ENCODE results near the gene SNAI3.
A peak's percentile ranks its signal among the peaks of the same experiment; 100 is the strongest.

SNAI3 gene

DNA sequence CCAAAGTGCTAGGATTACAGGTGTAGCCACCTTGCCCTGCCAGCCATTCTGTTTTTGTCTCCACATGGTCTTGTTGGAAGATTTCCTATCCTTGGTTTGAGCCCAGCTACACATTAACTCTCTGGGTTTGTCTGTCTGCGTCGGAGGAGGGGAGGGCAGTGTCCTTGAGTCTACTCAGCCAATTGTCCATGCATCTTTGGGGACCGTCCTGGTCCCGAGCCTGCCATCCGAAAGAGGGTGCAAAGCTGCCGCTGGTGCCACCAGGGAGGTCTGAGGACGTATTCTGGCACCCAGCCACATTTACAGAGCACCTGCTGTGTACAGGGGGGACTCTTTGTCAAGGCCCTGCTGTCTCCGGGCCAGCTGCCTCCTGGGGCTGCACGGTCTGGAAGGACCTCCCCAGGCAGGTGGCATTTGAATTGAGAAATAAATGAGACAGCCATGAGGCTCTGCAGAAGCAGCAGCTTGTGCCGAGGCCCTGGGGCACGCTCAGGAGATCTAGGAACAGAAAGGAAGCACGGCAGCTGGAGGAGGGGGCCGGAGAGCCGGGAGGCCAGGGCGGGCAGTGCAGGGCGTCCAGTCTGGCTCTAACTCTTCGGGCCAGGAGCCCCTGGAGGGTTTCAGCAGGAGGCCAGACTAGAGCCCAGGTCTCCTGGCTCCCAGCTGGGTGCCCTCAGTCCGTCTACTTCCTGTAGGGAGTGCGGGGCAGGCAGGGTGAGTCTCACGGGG is 36.9 kb downstream of the SNAI3 start:
- peak; percentile 33 for DNase-seq

GRCh38 chr16:88647178-88648070 is 38.9 kb downstream of the SNAI3 start:
- no peak for DNase-seq

GRCh38 chr16:88646345-88647034 is 39.8 kb downstream of the SNAI3 start:
- DNase-seq, result no peak

DNA sequence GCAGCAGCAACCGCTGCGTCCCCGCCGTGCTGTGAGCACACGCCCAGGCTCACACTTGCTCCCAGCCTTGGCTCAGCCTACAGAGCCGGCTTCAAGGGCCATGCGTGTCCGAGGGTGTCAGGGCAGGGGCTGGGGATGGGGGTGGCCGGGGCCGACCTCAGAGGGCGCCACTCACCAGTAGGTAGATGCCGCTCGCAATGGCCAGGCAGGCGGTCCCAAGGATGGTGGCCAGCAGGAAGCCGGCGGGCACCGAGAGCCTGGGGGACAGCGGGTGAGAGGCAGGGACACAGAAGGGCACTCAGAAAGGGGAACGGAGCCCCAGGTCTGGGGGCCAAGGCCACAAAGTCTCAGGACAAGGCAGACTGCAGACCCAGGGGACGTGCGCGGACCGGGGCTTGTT is 40.4 kb downstream of the SNAI3 start:
- no peak for DNase-seq

GRCh38 chr16:88645455-88645854 is 40.9 kb downstream of the SNAI3 start:
- no peak for DNase-seq

GRCh38 chr16:88643644-88643932 is 42.7 kb downstream of the SNAI3 start:
- DNase-seq, result no peak

DNA sequence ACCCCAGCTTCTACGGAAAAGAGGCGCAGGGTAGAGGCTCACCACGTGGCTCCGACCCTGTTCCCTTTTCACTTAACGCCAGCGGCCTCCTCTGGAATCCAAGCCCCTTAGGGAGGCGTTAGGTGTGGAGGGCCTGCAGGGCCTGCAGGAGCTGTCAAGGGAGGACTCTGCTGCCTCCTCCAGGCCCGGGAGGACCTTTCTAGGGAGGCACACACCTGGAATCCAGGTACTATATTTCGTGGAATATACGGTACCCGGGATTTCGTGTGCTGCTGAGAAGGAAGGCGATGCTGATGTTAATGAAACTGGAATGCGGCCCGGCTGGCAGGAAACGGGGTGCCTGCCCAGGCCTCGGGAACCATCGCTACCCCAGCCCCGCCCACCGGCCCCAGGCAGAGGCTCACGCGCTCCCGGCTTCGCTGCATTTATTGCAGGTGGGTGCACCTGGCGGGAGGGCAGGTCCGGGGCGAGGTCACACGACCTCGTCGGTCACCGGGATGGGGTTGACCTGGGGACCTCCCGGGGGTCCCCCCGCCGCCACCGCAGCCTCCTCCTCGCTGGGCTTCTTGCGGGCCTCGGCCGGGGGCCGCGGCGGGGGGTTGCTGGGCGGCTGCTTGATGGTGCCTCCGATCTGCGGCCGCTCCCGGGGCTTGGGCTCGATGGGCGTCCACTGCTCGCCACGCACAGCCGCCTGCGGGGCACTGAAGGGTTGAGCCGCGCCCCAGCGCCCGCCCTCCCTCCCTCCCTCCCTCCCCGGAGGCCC is 43.2 kb downstream of the SNAI3 start:
- DNase-seq, result no peak

DNA sequence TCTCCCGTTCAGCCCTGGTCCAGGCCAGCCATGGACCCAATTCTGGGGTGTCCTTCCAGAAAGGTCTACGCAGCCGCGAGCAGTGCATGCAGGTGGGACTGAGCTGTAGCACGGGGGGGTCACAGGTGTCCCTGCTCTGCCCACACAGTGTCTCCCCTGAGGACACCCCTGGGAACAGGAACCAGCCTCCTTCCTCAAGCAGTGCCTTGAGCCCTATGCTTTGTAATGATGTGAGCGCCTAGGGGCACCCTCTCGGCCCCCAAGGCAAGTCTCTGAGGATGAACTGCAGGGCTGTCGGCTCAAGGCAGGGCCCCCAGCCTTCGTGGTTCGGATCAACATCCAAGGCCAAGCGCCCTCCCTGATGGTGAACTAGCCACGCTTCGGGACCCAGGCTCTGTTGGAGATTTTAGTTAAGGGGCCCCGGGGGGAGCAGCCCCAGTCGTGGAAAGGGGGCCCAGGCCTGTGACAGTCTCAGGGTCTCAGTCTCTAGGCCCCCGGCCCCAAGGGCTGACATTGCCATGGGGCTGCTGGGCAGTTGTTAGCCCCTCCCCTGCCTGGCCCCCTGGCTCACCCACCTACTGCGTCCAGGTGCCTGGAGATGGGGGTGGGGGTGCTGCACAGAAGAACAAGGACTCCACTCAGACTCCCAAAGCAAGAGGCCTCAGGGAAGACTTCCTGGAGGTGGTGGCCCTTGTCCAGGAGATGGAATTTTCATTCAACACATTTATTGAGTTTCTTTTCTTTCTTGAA is 45.6 kb downstream of the SNAI3 start:
- no peak for DNase-seq

GRCh38 chr16:88640039-88640495 is 46.2 kb downstream of the SNAI3 start:
- no peak for DNase-seq

- DNase-seq, result peak; percentile 16
These were observed 46.9 kb downstream of the SNAI3 start for GRCh38 chr16:88639231-88640038.

- DNase-seq, result peak; percentile 71
These were observed 47.7 kb downstream of the SNAI3 start, which contains the start of gene IL17C for GRCh38 chr16:88638323-88639230. IL17C (plus strand) TSS chr16:88638572; CDS start chr16:88638642, 70 bp downstream.

DNA sequence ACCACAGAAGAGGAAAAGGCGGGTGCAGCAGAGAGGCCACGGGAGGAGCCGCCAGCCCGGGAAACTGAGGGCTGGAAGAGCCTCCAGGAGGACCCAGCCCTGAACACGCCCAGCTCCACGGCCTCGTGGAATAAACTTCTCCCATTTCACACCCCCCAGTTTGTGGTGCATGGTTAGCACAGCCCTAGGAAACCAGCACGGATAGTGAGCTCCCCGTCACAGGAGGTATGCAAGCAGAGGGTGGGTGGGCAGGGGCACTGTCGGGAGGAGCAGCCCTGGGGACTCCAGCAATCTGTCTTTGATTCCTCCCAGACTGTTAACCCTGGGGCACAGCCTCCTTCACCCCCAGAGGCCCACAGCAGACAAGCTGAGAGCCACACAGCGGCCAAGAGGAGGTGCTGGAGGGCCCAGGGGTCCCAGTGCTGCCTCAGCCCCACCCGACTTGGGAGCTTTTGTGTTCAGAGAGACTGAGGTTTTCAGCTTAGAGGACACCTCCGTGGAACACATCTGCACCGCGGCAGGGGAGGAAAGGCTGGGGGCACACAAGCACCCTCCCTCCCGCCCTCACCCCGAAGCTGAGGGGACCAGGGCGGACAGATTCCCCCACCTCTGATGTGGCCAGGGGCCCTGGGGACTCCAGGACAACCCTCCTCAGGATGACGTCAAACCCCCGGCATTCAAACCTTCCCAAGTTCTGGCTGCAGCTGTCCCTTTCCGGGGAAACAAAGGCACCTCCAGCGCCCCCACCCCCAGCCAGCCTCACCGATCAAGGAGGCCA is 49.6 kb downstream of the SNAI3 start:
- no peak for DNase-seq

DNA sequence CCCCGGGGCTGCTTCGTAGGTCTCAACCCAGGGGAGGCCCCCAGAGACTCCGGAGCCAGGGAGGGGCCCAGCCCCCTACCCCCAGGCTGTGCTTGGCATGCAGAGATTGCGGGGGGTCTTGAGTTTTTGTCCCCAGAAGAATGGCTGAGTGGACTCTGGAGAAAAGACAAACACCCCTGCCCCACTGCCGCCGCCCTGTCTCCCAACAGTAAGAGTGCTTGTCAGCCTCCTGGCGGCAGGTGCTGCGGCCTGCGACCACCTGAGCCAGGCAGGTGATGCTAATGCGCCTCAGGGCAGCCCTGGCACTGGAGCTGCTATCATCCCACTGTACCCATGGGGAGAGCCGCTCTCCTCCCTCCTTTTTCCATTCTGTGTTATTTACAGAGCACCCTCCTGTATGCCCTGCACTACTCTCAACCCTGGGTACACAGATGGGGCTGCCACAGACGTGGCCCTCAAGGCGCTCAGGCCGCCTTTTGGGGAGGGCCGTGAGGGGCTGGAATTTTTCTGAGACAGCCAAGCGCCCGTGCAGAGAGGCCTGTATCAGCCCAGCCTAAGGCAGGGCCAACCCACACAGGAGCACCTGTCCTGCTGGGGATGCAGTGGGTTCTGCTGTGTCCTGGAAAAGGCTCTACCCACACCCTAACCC is 50.5 kb downstream of the SNAI3 start:
- DNase-seq, result no peak

- no peak for DNase-seq
These were observed 51.2 kb downstream of the SNAI3 start for GRCh38 chr16:88634994-88635670.

GRCh38 chr16:88634141-88634993 is 51.9 kb downstream of the SNAI3 start:
- DNase-seq, result no peak

- no peak for DNase-seq
These were observed 52.6 kb downstream of the SNAI3 start for GRCh38 chr16:88633684-88634140.

DNA sequence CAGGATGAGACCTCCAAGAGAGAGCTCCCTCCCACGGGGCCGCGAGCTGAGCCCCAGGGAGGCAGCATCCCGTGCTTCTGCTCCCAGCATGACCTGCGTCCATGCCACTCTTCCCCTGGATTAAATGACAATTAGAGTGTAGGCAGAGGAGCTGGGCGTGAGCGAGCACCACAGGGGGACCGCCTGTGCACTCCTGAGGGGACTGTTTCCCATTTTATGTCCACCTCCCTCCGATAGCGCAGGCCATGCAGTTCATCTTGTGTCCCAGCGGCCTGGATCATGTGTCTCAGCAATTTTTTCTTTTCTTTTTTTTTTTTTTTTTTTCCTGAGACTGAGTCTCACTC is 53.7 kb downstream of the SNAI3 start:
- no peak for DNase-seq
